Activated naive CD4-positive, alpha-beta T cell treated with anti-CD3 and anti-CD28 coated beads, Interleukin-2, amount 10 ng/mL, durations not matched to agents 7 days and 5 days (primary cell): Measurements from ENCODE around the gene RIN3.

Experiments
- CTCF ChIA-PET: fragments of 350-600 bp; sonication (Branson Sonifier 250); formaldehyde crosslinking; loops from one replicate; lab custom pipeline; 2021; ENCODE audit warnings: antibody characterized with exemption; lab: Charles Lee
- DNase-seq: peaks from one replicate; pipeline ENCODE4 v3.0.0-alpha.2; 2020
- H3K27ac Mint-ChIP-seq: one replicate; pipeline ENCODE4 v1.8.0; 2021; ENCODE audit warnings: mild to moderate bottlenecking, moderate library complexity, mixed read lengths
- H3K27me3 Mint-ChIP-seq: one replicate; pipeline ENCODE4 v1.8.0; 2021; ENCODE audit warnings: mild to moderate bottlenecking, mixed read lengths
- H3K36me3 Mint-ChIP-seq: one replicate; pipeline ENCODE4 v1.8.0; 2021; ENCODE audit warnings: mixed read lengths
- H3K4me1 Mint-ChIP-seq: one replicate; pipeline ENCODE4 v1.8.0; 2021; ENCODE audit warnings: mixed read lengths
- H3K4me3 Mint-ChIP-seq: one replicate; pipeline ENCODE4 v1.8.0; 2021; ENCODE audit warnings: mild to moderate bottlenecking, moderate library complexity, mixed read lengths
- H3K9me3 Mint-ChIP-seq: one replicate; pipeline ENCODE4 v1.8.0; 2021; ENCODE audit warnings: mixed read lengths

RIN3 gene

GRCh38 chr14:92513204-92513965 lies at the start of gene RIN3:
Gene RIN3 (plus strand): TSS chr14:92513781. CDS start chr14:92513933, 152 bp downstream.
- H3K27me3 Mint-ChIP-seq: peaks cover 83% of the 10 kb centered on the region
- CTCF ChIA-PET: no interaction called here
- H3K9me3 Mint-ChIP-seq: no peaks in the 10 kb centered on the region
- H3K4me1 Mint-ChIP-seq: peaks cover 17% of the 10 kb centered on the region
- H3K4me3 Mint-ChIP-seq: peak within 1 kb of the TSS; percentile 70
- H3K36me3 Mint-ChIP-seq: no peaks in the 10 kb centered on the region
- peak; percentile 60 for DNase-seq
- H3K27ac Mint-ChIP-seq: peak within 1 kb of the TSS; percentile 35

GRCh38 chr14:92464156-92464555 lies 49.4 kb upstream of the RIN3 start:
- DNase-seq: no peak
- H3K4me3 Mint-ChIP-seq: no peak overlapping the region
- CTCF ChIA-PET: no interaction called here
- H3K9me3 Mint-ChIP-seq: peaks cover 9% of the 10 kb centered on the region
- H3K27ac Mint-ChIP-seq: no peak overlapping the region
- no peaks in the 10 kb centered on the region for H3K36me3 Mint-ChIP-seq
- peaks cover 16% of the 10 kb centered on the region for H3K27me3 Mint-ChIP-seq
- H3K4me1 Mint-ChIP-seq: peaks cover 5% of the 10 kb centered on the region

GRCh38 chr14:92464716-92465115 lies 48.9 kb upstream of the RIN3 start:
- Mint-ChIP-seq H3K27ac (no peak overlapping the region), H3K4me3 (no peak overlapping the region), H3K36me3 (no peaks in the 10 kb centered on the region), H3K4me1 (peaks cover 5% of the 10 kb centered on the region), H3K27me3 (peaks cover 13% of the 10 kb centered on the region), H3K9me3 (peaks cover 9% of the 10 kb centered on the region)
- no peak for DNase-seq
- CTCF ChIA-PET: no interaction called here

GRCh38 chr14:92465353-92466055 lies 48.1 kb upstream of the RIN3 start:
- peaks cover 9% of the 10 kb centered on the region for H3K9me3 Mint-ChIP-seq
- peaks cover 15% of the 10 kb centered on the region for H3K27me3 Mint-ChIP-seq
- no peak for DNase-seq
- H3K4me1 Mint-ChIP-seq: peaks cover 5% of the 10 kb centered on the region
- no peak overlapping the region for H3K4me3 Mint-ChIP-seq
- no peaks in the 10 kb centered on the region for H3K36me3 Mint-ChIP-seq
- H3K27ac Mint-ChIP-seq: no peak overlapping the region
- CTCF ChIA-PET: no interaction called here

- peaks cover 9% of the 10 kb centered on the region for H3K9me3 Mint-ChIP-seq
- DNase-seq: no peak
- H3K27ac Mint-ChIP-seq: no peak overlapping the region
- H3K36me3 Mint-ChIP-seq: no peaks in the 10 kb centered on the region
- CTCF ChIA-PET: no interaction called here
- peaks cover 5% of the 10 kb centered on the region for H3K4me1 Mint-ChIP-seq
- peaks cover 19% of the 10 kb centered on the region for H3K27me3 Mint-ChIP-seq
- H3K4me3 Mint-ChIP-seq: no peak overlapping the region
These were observed 47.5 kb upstream of the RIN3 start for GRCh38 chr14:92466059-92466458.

GRCh38 chr14:92469515-92469914 lies 44.1 kb upstream of the RIN3 start:
- H3K9me3 Mint-ChIP-seq: peaks cover 9% of the 10 kb centered on the region
- DNase-seq: no peak
- peaks cover 20% of the 10 kb centered on the region for H3K27me3 Mint-ChIP-seq
- CTCF ChIA-PET: no interaction called here
- H3K4me1 Mint-ChIP-seq: no peaks in the 10 kb centered on the region
- H3K36me3 Mint-ChIP-seq: no peaks in the 10 kb centered on the region
- no peak overlapping the region for H3K4me3 Mint-ChIP-seq
- no peak overlapping the region for H3K27ac Mint-ChIP-seq

GRCh38 chr14:92470215-92470614 lies 43.4 kb upstream of the RIN3 start:
- no peak for DNase-seq
- CTCF ChIA-PET: no interaction called here
- no peaks in the 10 kb centered on the region for H3K36me3 Mint-ChIP-seq
- peaks cover 20% of the 10 kb centered on the region for H3K27me3 Mint-ChIP-seq
- no peak overlapping the region for H3K27ac Mint-ChIP-seq
- peaks cover 9% of the 10 kb centered on the region for H3K9me3 Mint-ChIP-seq
- H3K4me1 Mint-ChIP-seq: no peaks in the 10 kb centered on the region
- H3K4me3 Mint-ChIP-seq: no peak overlapping the region

GRCh38 chr14:92470811-92471210 lies 42.8 kb upstream of the RIN3 start:
- H3K9me3 Mint-ChIP-seq: peaks cover 9% of the 10 kb centered on the region
- H3K27me3 Mint-ChIP-seq: peaks cover 20% of the 10 kb centered on the region
- H3K27ac Mint-ChIP-seq: no peak overlapping the region
- H3K4me3 Mint-ChIP-seq: no peak overlapping the region
- CTCF ChIA-PET: no interaction called here
- no peaks in the 10 kb centered on the region for H3K4me1 Mint-ChIP-seq
- no peak for DNase-seq
- H3K36me3 Mint-ChIP-seq: no peaks in the 10 kb centered on the region

GRCh38 chr14:92471919-92472318 lies 41.7 kb upstream of the RIN3 start:
- CTCF ChIA-PET: no interaction called here
- Mint-ChIP-seq H3K9me3 (peaks cover 6% of the 10 kb centered on the region), H3K36me3 (no peaks in the 10 kb centered on the region), H3K4me3 (no peak overlapping the region), H3K27ac (no peak overlapping the region), H3K27me3 (peaks cover 20% of the 10 kb centered on the region), H3K4me1 (no peaks in the 10 kb centered on the region)
- no peak for DNase-seq

- Mint-ChIP-seq H3K27ac (no peak overlapping the region), H3K36me3 (no peaks in the 10 kb centered on the region), H3K9me3 (no peaks in the 10 kb centered on the region), H3K27me3 (peaks cover 27% of the 10 kb centered on the region), H3K4me3 (no peak overlapping the region), H3K4me1 (no peaks in the 10 kb centered on the region)
- no peak for DNase-seq
- CTCF ChIA-PET: no interaction called here
These were observed 40.7 kb upstream of the RIN3 start for GRCh38 chr14:92472860-92473259.

GRCh38 chr14:92473261-92473968 lies 40.2 kb upstream of the RIN3 start:
- H3K4me3 Mint-ChIP-seq: no peak overlapping the region
- H3K36me3 Mint-ChIP-seq: no peaks in the 10 kb centered on the region
- H3K9me3 Mint-ChIP-seq: no peaks in the 10 kb centered on the region
- no peak for DNase-seq
- H3K27me3 Mint-ChIP-seq: peaks cover 28% of the 10 kb centered on the region
- CTCF ChIA-PET: no interaction called here
- H3K4me1 Mint-ChIP-seq: no peaks in the 10 kb centered on the region
- H3K27ac Mint-ChIP-seq: no peak overlapping the region

GRCh38 chr14:92473969-92474535 lies 39.5 kb upstream of the RIN3 start:
- H3K27me3 Mint-ChIP-seq: peaks cover 28% of the 10 kb centered on the region
- H3K4me3 Mint-ChIP-seq: no peak overlapping the region
- no peaks in the 10 kb centered on the region for H3K36me3 Mint-ChIP-seq
- CTCF ChIA-PET: no interaction called here
- no peak for DNase-seq
- H3K27ac Mint-ChIP-seq: peak overlapping the region; percentile 11
- no peaks in the 10 kb centered on the region for H3K9me3 Mint-ChIP-seq
- no peaks in the 10 kb centered on the region for H3K4me1 Mint-ChIP-seq

- CTCF ChIA-PET: no interaction called here
- H3K27me3 Mint-ChIP-seq: peaks cover 37% of the 10 kb centered on the region
- no peak overlapping the region for H3K27ac Mint-ChIP-seq
- H3K9me3 Mint-ChIP-seq: no peaks in the 10 kb centered on the region
- H3K36me3 Mint-ChIP-seq: no peaks in the 10 kb centered on the region
- no peak for DNase-seq
- no peak overlapping the region for H3K4me3 Mint-ChIP-seq
- no peaks in the 10 kb centered on the region for H3K4me1 Mint-ChIP-seq
These were observed 38.5 kb upstream of the RIN3 start for GRCh38 chr14:92475037-92475436.

- Mint-ChIP-seq H3K36me3 (no peaks in the 10 kb centered on the region), H3K9me3 (no peaks in the 10 kb centered on the region), H3K4me1 (no peaks in the 10 kb centered on the region), H3K27me3 (peaks cover 35% of the 10 kb centered on the region), H3K4me3 (no peak overlapping the region), H3K27ac (no peak overlapping the region)
- DNase-seq: no peak
- CTCF ChIA-PET: no interaction called here
These were observed 38.0 kb upstream of the RIN3 start for GRCh38 chr14:92475451-92476187.
